Esophagus muscularis mucosa (tissue), 4 donors: ENCODE measurements around the gene TBX3. TPM values are rescaled to one million over a fixed set of nuclear protein-coding genes. Genes with fewer than 3 reads are reported as not detected.

Experiments
- DNase-seq: peaks from one replicate; pipeline ENCODE4 v3.0.0-alpha.2; 2017; ENCODE audit errors: extremely low spot score
- H3K27ac ChIP-seq, 4 donors: fragments of 200-600 bp; sonication (generic); replicated peaks in 1 of 4; 1 replicate in 3 of 4; 2 replicates in 1 of 4; pipeline ENCODE4 v1.5.1; 2016 to 2019; ENCODE audit warnings: mild to moderate bottlenecking in 1 of 4
- H3K27me3 ChIP-seq, 4 donors: fragments of 200-600 bp; sonication (generic); one replicate each; pipeline versions ENCODE4 v1.5.1 to v1.6.0; 2016 to 2019
- H3K36me3 ChIP-seq, 4 donors: fragments of 200-600 bp; sonication (generic); one replicate each; pipeline ENCODE4 v1.5.1; 2016 to 2019
- H3K4me1 ChIP-seq, 4 donors: fragments of 200-600 bp; sonication (generic); one replicate each; pipeline ENCODE4 v1.5.1; 2016 to 2019
- H3K4me3 ChIP-seq, 4 donors: fragments of 200-600 bp; sonication (generic); 1 replicate in 2 of 4; 2 replicates in 2 of 4; pipeline ENCODE4 v1.5.1; 2016 to 2019; ENCODE audit warnings: mild to moderate bottlenecking in 4 of 4, moderate library complexity in 1 of 4
- H3K9me3 ChIP-seq, 4 donors: fragments of 200-600 bp; sonication (generic); 1 replicate in 3 of 4; 2 replicates in 1 of 4; pipeline ENCODE4 v1.5.1; 2016 to 2019
- EP300 ChIP-seq: sonication (generic); formaldehyde crosslinking; IDR thresholded peaks from one replicate; pipeline ENCODE4 v1.6.1; 2017; ENCODE audit warnings: antibody characterized with exemption
- POLR2A ChIP-seq: fragments of 450-650 bp; IDR thresholded peaks from one replicate; pipeline ENCODE4 v1.6.1; 2017; ENCODE audit warnings: antibody characterized with exemption, moderate library complexity, mild to moderate bottlenecking, low read depth
- POLR2AphosphoS5 ChIP-seq, 2 donors: sonication (generic); formaldehyde crosslinking; IDR thresholded peaks; one replicate each; pipeline ENCODE4 v1.6.1; 2017; ENCODE audit warnings: antibody characterized with exemption in 2 of 2
- WGBS: methylation state at CpG from one replicate; pipeline ENCODE4 v1.1.5; 2018; 5-methylcytosine and 5-hydroxymethylcytosine counted together
- intact Hi-C: fragments of 100-400 bp; cut with DNase I; formaldehyde crosslinking; loops from one replicate; pipeline ENCODE4 v1.15.1; 2023
- total RNA-seq, 4 donors: library from RNA; depleted of rRNA; stranded (reverse); fragments of >200 nt; gene quantifications; one replicate each; pipeline versions ENCODE4 v1.1.0 to v1.2.1, GENCODE V29; 2016
- TF ChIP-seq, protein P1 (sequence below), 3 experiments: fragments of 200-600 bp in 2 of 3; fragments of 450-650 bp in 1 of 3; sonication (generic) in 2 of 3; IDR thresholded peaks; one replicate each; pipeline ENCODE4 v1.5.1; 2017 to 2019; ENCODE audit warnings: antibody characterized with exemption in 3 of 3, mild to moderate bottlenecking in 2 of 3, moderate library complexity in 1 of 3

The TBX3 gene
- total RNA-seq, 4 donors from 2014 or later = 5.3 to 10.4 (median 8.6) TPM

DNA sequence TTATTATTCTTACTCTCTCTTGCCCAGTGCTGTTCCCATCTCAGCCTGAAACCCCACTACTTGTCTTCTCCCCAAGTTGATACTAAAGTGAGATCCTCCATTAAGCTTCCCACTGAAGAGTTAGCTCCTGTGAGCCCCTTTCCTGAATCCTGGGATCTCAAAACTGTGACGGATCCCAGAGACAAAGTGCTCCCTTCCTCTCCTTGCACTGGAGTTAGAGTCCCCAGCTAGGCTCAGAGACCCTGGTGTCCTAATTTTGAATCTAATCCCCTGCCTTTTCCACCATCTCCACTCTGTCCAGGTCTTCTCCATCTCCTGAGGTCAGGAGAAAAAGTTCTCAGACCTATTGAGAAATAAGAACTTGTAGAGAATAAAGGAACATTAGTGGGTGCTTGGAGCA is 17.6 kb upstream of the TBX3 start:
- DNase-seq = no peak
- TF ChIP-seq, protein P1, sequence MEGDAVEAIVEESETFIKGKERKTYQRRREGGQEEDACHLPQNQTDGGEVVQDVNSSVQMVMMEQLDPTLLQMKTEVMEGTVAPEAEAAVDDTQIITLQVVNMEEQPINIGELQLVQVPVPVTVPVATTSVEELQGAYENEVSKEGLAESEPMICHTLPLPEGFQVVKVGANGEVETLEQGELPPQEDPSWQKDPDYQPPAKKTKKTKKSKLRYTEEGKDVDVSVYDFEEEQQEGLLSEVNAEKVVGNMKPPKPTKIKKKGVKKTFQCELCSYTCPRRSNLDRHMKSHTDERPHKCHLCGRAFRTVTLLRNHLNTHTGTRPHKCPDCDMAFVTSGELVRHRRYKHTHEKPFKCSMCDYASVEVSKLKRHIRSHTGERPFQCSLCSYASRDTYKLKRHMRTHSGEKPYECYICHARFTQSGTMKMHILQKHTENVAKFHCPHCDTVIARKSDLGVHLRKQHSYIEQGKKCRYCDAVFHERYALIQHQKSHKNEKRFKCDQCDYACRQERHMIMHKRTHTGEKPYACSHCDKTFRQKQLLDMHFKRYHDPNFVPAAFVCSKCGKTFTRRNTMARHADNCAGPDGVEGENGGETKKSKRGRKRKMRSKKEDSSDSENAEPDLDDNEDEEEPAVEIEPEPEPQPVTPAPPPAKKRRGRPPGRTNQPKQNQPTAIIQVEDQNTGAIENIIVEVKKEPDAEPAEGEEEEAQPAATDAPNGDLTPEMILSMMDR (IDR thresholded peaks at IDR 0.05) = no peak
- TF ChIP-seq POLR2AphosphoS5 (IDR thresholded peaks at IDR 0.05) (no peak), EP300 (no peak), POLR2A (no peak)
- Histone ChIP-seq H3K36me3 (no peaks in the 10 kb centered on the region), H3K27ac (no peak overlapping the region), H3K27me3 (peaks cover 0 to 84% (median 54%) of the 10 kb centered on the region in 4 donors), H3K9me3 (no peaks in the 10 kb centered on the region), H3K4me3 (no peak overlapping the region), H3K4me1 (peaks cover 7 to 38% (median 14%) of the 10 kb centered on the region in 4 donors)
- intact Hi-C loops = no loop called here
- 37% methylated on average over 1 of the region's 1 CpG for WGBS

DNA sequence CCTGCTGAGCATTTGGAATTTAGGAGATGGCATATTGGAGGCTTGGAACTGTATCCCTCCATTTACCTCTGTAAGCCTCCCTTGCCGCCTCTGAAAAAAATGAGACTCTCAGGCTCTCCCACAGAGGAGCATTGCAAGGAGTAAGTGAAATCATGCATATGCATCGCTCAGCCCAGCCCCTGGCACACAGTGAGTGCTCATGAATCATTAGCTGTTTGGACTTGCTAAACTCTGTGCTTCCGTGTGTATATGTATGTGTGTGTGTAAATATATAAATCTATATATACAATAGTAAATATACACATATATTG is 17.1 kb upstream of the TBX3 start:
- intact Hi-C loops = no loop called here
- Histone ChIP-seq H3K4me1 (peaks cover 7 to 38% (median 14%) of the 10 kb centered on the region in 4 donors), H3K27me3 (peaks cover 0 to 89% (median 58%) of the 10 kb centered on the region in 4 donors), H3K27ac (no peak overlapping the region), H3K36me3 (no peaks in the 10 kb centered on the region), H3K9me3 (no peaks in the 10 kb centered on the region), H3K4me3 (no peak overlapping the region)
- WGBS = 63% methylated on average over 3 of the region's 3 CpGs
- no peak for TF ChIP-seq POLR2AphosphoS5 (IDR thresholded peaks at IDR 0.05)
- no peak for TF ChIP-seq POLR2A
- no peak for DNase-seq

DNA sequence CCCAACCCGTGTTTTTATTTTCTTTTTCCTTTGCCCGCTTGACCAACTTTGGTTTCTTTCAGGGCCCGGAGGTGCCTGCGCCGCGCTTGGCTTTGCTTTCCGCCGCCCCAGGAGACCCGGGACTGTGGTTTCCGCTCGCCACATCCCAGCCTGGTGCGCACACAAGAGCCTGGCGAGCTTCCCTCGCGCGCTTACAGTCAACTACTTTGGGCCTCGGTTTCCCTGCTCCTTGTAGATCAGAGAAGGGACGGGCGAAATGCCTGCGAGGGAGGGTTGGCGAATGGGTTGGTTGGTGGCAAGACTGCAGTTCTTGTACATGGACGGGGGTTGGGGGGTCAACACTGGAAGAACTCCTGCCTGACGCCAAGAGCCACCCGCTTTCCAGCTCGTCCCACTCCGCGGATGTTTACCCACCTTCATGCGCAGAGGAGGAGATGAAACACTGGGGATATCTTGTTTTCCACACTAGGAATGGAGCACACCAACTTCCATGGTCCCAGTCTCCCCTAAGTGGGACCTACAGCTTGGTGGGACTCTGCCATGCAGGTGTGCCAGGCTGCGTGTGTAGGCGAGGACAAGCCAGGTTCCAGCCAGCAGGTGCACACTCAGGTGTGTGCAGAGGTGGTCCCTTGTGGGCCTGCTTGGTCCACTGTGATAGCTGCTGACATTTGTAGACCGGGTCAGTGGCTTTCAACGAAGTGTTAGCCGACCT is 16.6 kb upstream of the TBX3 start:
- no peak overlapping the region for H3K27ac ChIP-seq
- H3K4me3 ChIP-seq = no peak overlapping the region
- intact Hi-C loops = no loop called here
- no peaks in the 10 kb centered on the region for H3K36me3 ChIP-seq
- peaks cover 7 to 38% (median 14%) of the 10 kb centered on the region in 4 donors for H3K4me1 ChIP-seq
- DNase-seq = no peak
- peaks cover 0 to 94% (median 60%) of the 10 kb centered on the region in 4 donors for H3K27me3 ChIP-seq
- 12% methylated on average over 23 of the region's 33 CpGs for WGBS
- TF ChIP-seq POLR2A = no peak
- TF ChIP-seq EP300 = no peak
- TF ChIP-seq, protein P1 (IDR thresholded peaks at IDR 0.05) = no peak
- no peak for TF ChIP-seq POLR2AphosphoS5 (IDR thresholded peaks at IDR 0.05)
- no peaks in the 10 kb centered on the region for H3K9me3 ChIP-seq

DNA sequence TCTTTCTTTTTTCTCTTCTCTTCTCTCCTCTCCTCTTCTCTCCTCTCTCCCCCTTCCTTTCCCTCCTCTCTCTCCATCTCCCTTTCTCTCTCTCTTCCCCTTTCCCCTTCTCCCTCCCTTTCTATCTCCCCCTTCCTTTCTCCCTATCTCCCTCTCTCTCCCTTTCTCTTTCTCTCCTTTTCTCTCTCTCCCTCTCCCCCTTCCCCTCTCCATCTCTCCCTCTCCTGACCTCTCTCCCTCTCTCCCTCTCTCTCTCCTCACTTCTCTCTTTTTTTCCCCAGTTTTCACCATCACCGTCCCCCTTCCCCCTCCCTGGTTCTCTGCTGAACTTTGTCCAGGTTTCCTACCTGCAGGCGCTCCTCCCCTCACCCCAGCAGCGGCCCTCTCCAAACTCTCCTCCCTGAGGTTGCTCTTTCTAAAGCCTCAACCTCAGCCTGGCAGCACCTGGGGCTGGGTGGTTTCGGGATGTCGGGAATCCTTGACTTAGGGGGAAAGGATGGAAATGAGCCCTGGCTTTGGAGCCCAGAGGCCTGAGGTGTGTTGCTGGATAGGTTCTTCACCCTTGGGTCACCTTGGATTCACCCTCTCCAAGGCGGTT is 14.7 kb upstream of the TBX3 start:
- Histone ChIP-seq H3K36me3 (no peaks in the 10 kb centered on the region), H3K4me3 (peak overlapping the region in 2 of 4 donors; percentile 23 to 25), H3K4me1 (peaks cover 7 to 38% (median 14%) of the 10 kb centered on the region in 4 donors), H3K27ac (no peak overlapping the region), H3K27me3 (peaks cover 0 to 97% (median 62%) of the 10 kb centered on the region in 4 donors), H3K9me3 (no peaks in the 10 kb centered on the region)
- WGBS = 45% methylated on average over 6 of the region's 6 CpGs
- no peak for DNase-seq
- TF ChIP-seq POLR2A (no peak), EP300 (no peak), POLR2AphosphoS5 (IDR thresholded peaks at IDR 0.05) (no peak)
- TF ChIP-seq, protein P1 (IDR thresholded peaks at IDR 0.05) = no peak
- intact Hi-C loops = no loop called here

DNA sequence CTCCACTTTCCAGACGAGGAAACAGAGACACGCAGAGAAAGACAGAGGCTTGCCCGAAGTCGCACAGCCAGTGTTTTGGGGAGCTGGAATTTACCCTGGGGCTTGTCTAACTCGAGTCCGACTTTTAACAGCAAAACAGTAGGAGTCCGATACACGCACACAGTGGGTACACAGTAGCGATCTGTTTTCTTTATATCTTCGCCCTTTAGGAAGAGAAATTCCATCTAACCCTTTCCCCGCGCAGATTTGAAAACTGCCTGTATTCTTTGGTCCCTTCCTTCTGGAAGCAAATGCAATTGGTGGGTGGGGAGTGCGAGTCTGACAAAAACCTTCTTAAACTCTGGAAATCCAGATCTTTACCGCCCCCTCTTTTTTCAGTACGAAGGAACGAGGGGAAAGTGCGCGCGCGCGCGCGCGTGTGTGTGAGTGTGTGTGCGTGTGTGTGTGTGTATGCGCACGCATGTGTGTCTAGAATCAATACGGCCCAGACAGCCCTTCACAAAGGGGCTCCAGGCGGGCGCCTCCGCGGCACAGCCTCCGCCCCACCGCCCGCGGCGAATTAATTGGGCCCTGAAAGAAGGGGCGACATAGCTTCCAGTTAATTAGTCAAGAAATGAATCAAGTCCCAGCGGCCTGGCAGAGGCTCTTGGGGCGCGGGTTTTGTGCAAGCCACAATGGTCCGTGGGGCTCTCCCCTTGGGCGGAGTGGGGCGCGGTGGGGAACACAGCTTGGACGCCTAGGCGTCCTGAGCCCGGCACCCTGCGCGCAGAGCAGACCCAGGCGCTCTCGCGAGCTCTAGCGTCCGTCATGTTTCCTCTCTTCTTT is 14.0 kb upstream of the TBX3 start:
- peaks cover 0 to 100% (median 63%) of the 10 kb centered on the region in 4 donors for H3K27me3 ChIP-seq
- H3K4me1 ChIP-seq = peaks cover 7 to 42% (median 17%) of the 10 kb centered on the region in 4 donors
- no peak overlapping the region for H3K27ac ChIP-seq
- intact Hi-C loops = no loop called here
- DNase-seq = no peak
- TF ChIP-seq POLR2AphosphoS5 (IDR thresholded peaks at IDR 0.05) (no peak), POLR2A (no peak), EP300 (no peak)
- TF ChIP-seq, protein P1 (IDR thresholded peaks at IDR 0.05) = no peak
- H3K36me3 ChIP-seq = no peaks in the 10 kb centered on the region
- H3K9me3 ChIP-seq = no peaks in the 10 kb centered on the region
- 8% methylated on average over 35 of the region's 55 CpGs for WGBS
- peak overlapping the region in 3 of 4 donors; percentile 23 to 44 (median 25) for H3K4me3 ChIP-seq
